NCI-H2227 (cell line): Measurements from ENCODE around the gene PAIP2.
"Not testable (repeated sequence)": the region's sequence is repeated elsewhere in the genome, so short reads cannot be mapped to it uniquely, and the experiment has no call there.

Experiments used
- DNase-seq: peaks from one replicate; lab custom pipeline; 2025; ENCODE audit not compliant: unreplicated experiment; lab: John Stamatoyannopoulos, UW

The PAIP2 gene

GRCh38 chr5:139409116-139409515 lies 67.5 kb downstream of the PAIP2 start:
- not testable (repeated sequence) for DNase-seq

DNA sequence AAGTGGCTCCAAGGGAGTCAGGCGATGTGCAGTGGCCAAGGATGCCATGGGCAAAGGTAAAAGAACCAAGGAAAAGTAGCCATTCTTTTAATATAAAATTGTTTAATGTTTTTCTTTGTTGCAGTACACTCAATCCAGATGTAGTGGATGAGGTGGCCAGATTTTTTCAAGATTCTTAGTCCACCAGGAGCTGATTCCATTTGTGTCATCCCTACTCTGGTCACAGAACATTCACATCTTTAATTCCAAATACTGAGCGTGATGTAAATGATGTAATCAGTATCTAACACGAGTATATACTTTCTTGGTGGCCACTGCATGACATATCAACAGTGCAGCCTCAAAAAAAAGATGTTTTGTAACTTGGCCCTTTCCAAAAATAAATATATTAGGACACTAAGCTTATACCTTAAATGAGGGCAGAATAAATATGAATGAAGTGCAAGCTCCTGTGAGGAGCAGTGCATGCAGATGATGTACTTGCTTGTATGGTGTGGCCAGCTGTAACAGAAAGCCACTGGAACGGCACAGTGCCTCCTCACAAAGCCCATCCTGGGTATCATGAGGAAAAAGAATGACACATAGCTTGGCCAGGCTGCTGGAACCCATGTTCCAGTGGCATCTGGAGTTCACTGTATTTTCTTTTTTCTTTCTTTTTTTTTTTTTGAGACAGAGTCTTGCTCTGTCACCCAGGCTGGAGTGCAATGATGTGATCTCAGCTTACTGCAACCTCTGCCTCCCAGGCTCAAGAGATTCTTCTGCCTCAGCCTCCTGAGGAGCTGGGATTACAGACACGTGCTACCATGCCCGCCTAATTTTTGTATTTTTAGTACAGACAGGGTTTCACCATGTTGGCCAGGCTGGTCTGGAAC lies 68.7 kb downstream of the PAIP2 start:
- DNase-seq = no peak

DNA sequence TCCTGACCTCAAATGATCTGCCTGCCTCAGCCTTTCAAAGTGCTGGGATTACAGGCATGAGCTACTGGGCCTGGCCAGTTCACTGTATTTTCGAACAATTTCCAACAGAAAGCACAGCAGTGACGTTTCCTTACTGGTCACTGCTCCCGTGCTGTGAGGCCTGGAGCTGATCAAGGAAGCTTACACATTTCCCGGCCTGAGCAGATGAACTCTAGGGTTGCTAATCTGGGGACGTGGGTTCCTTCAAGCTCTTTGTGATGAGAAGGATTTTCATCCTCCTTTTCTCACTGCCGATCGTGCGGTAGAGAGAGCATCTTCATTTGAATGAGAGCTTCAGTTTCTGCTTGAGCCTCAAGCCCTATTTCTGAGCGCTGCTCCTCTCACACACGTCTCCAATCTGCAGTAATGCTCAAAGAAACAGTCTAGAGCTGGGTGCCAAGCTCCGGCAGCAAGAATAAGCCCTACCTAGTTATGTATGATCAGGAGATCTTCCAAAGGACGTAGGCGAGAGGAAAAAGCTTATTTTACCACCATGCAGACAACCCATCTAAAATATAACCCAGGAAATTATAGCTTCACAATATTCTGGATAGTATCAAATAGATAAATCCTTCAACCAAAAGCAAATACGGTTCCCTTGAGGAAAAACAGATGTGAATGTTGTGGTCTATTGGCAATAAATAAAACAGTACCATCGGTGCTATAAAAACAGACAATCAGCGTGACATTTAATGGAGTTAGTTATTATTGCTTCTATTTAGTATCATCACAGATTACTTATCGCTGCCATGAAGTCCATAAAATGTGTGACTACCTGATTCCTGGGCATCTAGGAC lies 69.6 kb downstream of the PAIP2 start:
- DNase-seq = no peak

GRCh38 chr5:139413153-139413552 lies 71.5 kb downstream of the PAIP2 start:
- DNase-seq = no peak

DNA sequence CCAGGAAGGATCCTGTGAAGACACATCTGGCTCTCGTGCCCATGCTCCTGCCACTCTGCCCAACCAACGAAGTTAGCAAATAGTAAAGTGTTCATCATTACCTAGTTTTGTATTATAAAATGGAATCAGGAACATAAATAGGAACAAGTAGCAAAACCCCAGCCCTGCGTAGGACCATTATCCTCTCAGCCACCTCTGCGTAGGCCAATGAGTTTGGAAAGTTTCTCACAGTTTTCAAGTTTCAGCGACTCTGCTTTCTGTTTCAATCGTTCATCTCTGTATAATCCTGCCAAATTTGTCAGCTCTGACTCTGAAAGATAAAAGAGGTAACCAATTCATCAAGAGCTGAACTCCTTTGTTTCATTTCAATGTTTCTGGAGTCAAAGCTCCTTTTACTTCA lies 72.3 kb downstream of the PAIP2 start:
- DNase-seq = no peak

DNA sequence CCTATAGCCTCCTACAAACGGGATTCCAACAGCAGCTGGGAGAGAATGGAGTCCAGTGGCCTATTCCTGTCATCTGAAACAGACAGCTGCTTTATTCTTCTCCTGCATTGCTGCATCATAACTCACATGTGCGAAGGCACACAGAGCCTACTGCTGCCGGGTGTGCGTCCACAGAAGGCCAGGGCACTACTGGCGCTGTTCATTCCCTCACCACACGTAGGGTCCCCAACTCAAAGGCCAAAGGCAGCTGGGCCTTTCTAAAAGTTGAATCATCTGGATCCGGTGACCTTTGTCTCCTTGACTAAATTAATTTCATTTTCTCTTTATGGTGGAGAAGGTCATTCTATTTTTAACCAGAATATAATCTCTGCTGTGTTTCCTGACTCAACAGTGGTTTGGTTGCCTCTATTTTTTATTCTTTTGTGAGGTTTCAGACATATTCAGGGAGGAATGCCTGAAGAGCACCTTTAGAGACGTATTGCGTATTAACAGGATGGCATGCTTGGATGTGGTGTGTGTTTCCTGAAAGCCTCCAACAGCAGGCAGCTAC lies 73.0 kb downstream of the PAIP2 start:
- no peak for DNase-seq

GRCh38 chr5:139415221-139415861 lies 73.7 kb downstream of the PAIP2 start:
- DNase-seq = no peak

- DNase-seq = no peak
Measured at GRCh38 chr5:139415869-139416268, 74.2 kb downstream of the PAIP2 start.

GRCh38 chr5:139416651-139417050 lies 75.0 kb downstream of the PAIP2 start:
- no peak for DNase-seq

GRCh38 chr5:139417214-139417613 lies 75.6 kb downstream of the PAIP2 start:
- no peak for DNase-seq

- DNase-seq = no peak
Measured at GRCh38 chr5:139418793-139419192, 77.1 kb downstream of the PAIP2 start.
